ENCODE results near the gene ZC3H7B.

GRCh38 chr22:41261541-41262249 lies 39.6 kb upstream of the ZC3H7B start:
- TF ChIP-seq EZH2phosphoT487 (IDR thresholded peaks at IDR 0.05; ENCODE audit: insufficient read depth, low read depth) (no peak), EZH2 (IDR thresholded peaks at IDR 0.05; ENCODE audit: insufficient read depth, poor library complexity, severe bottlenecking) (no peak)
